Left kidney (tissue), 8 donors: ENCODE measurements around the gene IER3IP1. TPM values are rescaled to one million over a fixed set of nuclear protein-coding genes. Genes with fewer than 3 reads are reported as not detected.
A peak's percentile ranks its signal among the peaks of the same experiment; 100 is the strongest.
"Not testable (repeated sequence)": the region's sequence is repeated elsewhere in the genome, so short reads cannot be mapped to it uniquely, and the experiment has no call there.

Experiments
- DNase-seq: peaks from one replicate; pipeline ENCODE4 v3.0.0-alpha.2; 2013
- long read RNA-seq, 8 donors: transcript quantifications; one replicate each; lab custom pipeline, GENCODE V29; 2026
- polyA plus RNA-seq: library from polyadenylated mRNA; unstranded; fragments of 120-200 nt; gene quantifications from one replicate; pipeline ENCODE4 v1.2.1, GENCODE V29; 2013; ENCODE audit not compliant: insufficient read length

Gene IER3IP1, protein sequence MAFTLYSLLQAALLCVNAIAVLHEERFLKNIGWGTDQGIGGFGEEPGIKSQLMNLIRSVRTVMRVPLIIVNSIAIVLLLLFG
- polyA plus RNA-seq = 36.3 TPM
- long read RNA-seq, donor 1, transcript IER3IP1-201 (3 exons, 3,689 nt) = major isoform, 101 of 115 reads
- long read RNA-seq, donor 1, partial matches to known transcripts = 13 of 115 reads
- long read RNA-seq, donor 1, other reads (novel, unspliced or antisense) = 0 of 115 reads
- long read RNA-seq, donor 2, transcript IER3IP1-201 (3 exons, 3,689 nt) = major isoform, 76 of 89 reads
- long read RNA-seq, donor 2, partial matches to known transcripts = 13 of 89 reads
- long read RNA-seq, donor 2, other reads (novel, unspliced or antisense) = 0 of 89 reads
- long read RNA-seq, donor 3, transcript IER3IP1-201 (3 exons, 3,689 nt) = major isoform, 80 of 105 reads
- long read RNA-seq, donor 3, partial matches to known transcripts = 25 of 105 reads
- long read RNA-seq, donor 3, other reads (novel, unspliced or antisense) = 0 of 105 reads
- long read RNA-seq, donor 4, transcript IER3IP1-201 (3 exons, 3,689 nt) = major isoform, 10 of 11 reads
- long read RNA-seq, donor 4, partial matches to known transcripts = 0 of 11 reads
- long read RNA-seq, donor 4, other reads (novel, unspliced or antisense) = 0 of 11 reads
- long read RNA-seq, donor 5, transcript IER3IP1-201 (3 exons, 3,689 nt) = major isoform, 167 of 200 reads
- long read RNA-seq, donor 5, partial matches to known transcripts = 31 of 200 reads
- long read RNA-seq, donor 5, other reads (novel, unspliced or antisense) = 0 of 200 reads
- long read RNA-seq, donor 6, transcript IER3IP1-201 (3 exons, 3,689 nt) = major isoform, 88 of 89 reads
- long read RNA-seq, donor 6, partial matches to known transcripts = 0 of 89 reads
- long read RNA-seq, donor 6, other reads (novel, unspliced or antisense) = 0 of 89 reads
- long read RNA-seq, donor 7, transcript IER3IP1-201 (3 exons, 3,689 nt) = major isoform, 122 of 149 reads
- long read RNA-seq, donor 7, partial matches to known transcripts = 26 of 149 reads
- long read RNA-seq, donor 7, other reads (novel, unspliced or antisense) = 0 of 149 reads
- long read RNA-seq, donor 8, transcript IER3IP1-201 (3 exons, 3,689 nt) = major isoform, 42 of 52 reads
- long read RNA-seq, donor 8, partial matches to known transcripts = 10 of 52 reads
- long read RNA-seq, donor 8, other reads (novel, unspliced or antisense) = 0 of 52 reads

DNA sequence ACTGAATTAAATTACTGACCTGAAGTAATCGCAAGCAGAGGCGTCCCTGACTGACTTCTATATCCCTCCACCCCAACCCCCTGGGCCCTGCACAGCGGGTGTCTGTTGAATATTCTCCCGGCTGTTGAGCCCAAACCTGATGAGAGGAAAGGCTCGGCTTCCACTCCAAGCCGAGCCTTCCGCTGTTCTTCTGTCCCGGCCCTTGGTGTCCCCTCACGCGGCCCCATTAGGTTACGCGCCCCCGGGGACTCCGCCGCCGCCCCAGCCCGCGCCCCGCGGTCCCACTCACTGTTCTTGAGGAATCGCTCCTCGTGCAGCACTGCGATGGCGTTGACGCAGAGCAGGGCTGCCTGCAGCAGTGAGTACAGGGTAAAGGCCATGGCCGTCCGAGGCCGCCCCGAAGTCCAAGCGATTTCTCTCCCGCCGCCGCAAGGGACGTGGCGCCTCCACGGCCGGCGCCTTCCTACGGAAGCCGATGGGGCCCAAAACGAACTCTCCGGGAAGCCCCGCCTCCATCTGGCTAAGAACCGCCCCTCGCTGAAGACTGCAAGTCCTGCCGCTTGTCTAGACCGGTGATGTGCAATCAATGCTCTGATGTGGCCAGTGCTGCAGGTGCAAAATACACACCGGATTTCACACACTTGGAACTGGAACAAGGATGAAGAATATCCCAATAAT, at the start of gene IER3IP1:
Gene IER3IP1, minus strand, starts transcription at position 467 of the 678 bp plus-strand sequence. Its CDS starts 87 bp downstream, at position 380.
- peak; percentile 89 for DNase-seq

DNA sequence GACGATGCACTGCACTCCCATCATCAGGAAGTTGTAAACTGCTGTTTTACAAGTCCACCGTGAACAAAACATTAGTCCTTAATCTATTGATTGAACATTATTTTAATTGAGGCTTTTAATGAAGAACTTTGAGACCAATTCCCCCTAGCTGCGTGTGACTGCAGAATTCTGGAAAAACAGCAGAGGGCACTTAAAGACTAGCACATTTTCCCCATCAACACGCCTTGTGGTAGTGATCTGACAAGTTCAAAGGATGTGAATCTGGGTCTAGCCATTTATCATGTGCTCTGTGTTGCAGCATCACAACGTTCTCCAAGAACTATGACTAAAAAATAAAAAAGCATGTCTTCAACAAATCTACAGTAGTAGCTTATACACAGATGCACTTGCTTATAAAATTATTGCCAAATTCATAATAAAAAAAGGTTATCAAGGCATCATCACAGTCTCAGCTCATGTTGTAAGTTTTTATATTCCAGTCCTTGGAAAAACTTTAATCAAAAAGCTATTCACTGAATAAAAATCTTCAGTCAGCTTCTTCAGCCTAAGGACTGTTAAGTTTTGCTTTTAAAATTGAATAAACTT, 39.5 kb upstream of the IER3IP1 start:
- DNase-seq = peak; percentile 39

DNA sequence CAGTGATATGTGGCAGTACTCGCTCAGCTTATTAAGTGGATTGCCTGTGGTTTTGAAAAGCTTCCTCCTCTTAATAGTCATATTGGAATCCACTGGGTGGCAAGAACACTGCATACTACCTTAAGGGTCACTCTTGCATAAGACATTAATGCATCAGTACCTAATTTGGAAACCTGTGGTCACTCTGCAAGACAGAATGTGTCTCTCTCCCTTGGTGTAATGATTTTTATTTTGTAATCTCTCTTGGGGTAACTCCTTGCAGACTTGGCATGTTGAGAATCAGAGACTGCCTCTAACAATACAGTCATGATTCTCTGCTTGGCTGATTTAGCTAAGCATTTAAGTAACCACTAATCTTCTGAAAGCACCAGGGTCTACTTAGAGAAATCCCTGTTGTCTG, 33.0 kb upstream of the IER3IP1 start:
- DNase-seq = no peak

DNA sequence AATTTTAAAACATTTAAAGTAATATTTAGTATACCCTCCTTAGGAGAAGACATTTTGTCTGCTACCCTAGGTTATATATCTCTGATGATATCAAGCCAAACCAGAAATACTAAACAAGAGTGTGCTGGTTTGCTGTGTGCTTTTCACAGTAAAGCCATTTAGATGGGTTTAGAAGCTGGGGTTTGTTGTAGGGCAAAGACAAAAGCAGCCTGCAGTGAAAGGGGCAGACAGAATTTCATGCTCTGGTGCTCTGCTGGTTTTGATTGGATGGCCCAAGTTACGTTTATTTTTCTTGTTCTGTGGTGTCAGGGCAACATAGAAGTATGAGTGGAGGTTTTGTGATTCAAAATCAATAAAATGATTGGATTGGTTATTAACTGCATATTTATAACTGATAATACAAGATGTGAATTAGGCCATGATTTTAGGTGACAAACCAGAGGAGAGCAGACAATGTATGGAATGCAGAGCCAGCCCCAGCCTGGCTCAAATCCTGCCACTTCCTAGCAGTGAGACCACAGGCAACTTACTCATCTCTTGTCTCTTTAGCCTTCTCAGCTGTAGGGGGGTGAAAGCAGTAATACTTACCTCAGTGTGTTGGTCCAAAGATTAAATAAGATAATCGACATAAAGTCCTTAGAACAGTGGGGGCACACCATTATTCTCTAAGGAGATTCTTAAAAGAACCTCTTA, 30.9 kb upstream of the IER3IP1 start:
- DNase-seq = no peak

DNA sequence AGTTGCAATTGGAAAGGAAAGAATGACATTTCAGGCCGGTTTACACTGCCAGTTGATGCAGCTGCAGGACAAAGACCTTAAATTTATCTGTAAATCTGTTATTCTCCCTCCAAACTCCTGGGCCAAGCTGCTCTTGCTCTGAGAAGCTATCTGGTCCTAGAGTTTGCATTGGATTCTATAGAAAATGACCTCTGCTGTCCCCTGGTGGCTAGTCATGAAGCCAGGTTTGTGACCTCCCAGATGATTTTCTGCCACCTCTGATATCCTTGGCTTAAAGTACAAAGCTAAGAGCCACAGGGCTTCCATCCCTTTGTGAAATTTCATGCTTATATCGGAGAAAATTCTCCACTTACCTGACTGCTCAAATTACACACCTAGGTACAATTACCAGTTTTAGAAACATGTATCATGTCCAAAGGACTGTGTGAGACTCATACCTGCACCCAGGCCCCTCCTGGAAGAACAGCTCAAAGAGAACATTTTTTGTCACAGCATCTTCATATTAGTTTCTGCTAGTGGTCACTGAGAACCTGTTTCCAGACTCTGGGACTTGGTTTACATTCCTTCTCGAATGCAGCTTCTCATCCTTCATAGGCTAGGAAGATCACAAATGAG, 28.9 kb upstream of the IER3IP1 start:
- peak; percentile 20 for DNase-seq

DNA sequence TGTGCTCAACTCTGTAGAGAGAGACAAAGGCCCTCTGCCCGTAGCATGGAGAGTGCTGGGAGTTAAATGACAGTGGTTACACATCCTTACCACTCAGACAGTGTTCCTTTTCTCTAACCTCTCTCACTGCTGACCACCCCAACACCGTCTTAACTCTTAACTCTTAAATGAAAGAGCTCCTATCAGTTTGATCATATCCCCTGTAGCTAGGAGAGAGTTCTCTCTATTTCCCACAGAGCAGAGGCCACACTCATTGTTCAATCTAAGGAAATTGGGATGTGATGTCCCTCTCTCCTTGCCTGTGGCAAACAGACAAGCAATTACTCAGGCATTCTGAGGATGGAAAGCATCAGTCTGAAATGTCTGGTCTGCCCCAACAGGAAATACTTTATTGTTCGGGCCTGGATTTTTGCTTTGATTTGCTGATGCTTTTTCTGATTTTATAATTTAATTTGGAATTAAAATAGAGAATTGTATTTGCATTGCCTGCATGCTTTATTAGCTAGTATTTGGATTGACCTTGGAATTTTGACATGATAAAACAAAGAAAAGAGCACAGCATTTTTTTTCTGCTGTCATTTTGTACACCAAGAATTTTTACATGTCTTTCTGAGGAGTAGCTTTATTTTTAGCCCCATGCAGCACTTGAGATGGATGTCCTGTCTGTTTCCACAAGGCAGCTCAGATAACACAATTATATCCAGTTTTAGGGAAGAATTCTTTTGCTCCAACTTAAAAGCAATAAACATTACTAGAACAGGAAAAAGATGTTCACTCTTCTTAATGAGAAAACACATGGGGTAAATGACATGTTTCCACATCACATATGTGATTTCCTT, 27.7 kb upstream of the IER3IP1 start:
- no peak for DNase-seq

DNA sequence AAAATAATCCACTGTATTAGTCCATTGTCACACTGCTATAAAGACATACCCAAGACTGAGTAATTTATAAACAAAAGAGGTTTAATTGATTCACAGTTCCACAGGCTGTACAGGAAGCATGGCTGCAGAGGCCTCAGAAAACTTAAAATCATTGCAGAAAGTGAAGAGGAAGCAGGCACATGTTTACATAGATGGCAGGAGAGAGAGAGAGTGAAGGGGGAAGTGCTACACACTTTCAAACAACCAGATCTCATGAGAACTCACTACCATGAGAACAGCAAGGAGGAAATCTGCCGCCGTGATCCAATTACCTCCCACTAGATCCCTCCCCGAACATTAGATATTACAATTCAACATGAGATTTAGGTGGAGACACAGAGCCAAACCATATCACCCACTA, 19.8 kb upstream of the IER3IP1 start:
- DNase-seq = not testable (repeated sequence)

DNA sequence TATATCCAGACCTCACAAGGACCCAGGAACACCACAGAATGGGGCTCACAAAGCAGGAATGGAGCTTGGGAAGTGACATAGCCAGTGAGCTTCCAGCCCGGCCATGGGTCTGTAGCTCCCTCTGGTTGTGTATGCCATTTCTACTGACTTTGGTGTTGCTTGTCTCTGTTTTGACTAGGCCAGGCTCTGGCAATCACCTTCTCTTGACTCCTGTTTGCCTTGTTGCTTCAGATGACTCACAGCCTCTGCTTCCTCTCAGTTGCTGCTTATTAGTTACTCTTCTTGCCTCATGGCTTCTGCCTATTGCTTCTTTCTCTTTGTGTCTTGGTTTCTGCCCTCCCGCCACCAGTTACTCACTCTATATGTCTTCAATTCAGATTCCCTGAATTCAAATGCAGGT, 15.8 kb upstream of the IER3IP1 start:
- no peak for DNase-seq

DNA sequence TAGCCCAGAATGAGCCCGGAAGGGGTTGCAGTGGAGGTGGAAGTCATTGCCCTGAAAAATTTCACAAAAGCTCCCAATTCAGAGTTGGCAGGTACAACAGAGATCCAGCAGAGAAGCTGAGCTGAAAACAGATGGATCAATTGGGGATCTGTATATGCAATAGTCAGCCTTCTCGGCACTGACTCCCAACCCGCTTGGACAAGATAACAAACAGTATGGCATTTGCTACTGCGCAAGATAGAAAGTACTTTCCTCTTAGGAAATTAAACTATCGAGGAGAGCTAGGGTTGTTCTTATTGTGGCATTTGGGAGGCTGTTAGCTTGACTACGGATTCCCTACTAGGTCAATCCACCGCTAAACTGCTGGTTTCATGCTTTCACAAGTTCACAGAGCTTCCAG, 11.6 kb upstream of the IER3IP1 start:
- no peak for DNase-seq

DNA sequence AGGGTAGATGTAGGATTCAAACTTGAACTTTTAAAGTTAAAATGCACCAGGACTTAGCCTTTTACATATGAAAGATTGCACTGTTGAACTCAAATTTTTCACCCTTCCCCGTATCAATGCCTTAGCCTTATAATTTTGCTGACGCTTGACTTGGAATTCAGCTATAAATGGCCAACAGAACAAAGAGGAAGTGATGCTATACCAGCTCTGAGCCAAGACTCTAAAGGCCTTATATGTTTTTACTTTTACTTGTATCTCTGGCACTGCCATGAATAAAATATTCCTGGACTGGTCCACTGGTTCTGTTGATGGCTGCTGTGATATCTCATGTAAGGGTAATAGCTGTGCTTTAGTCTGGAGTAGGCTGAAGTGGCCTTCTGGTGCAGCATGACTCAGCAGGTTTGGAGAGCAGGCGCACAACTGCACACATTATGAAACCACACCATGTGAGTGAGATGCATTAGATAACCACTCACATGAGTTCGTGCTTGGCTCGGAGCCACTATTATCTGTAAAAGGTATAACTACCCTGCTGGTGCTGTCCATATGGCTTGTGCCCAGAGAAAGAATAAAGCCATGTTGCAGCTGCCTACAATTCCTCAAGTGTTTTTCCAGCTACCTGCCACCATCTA, 8.4 kb upstream of the IER3IP1 start:
- DNase-seq = no peak

DNA sequence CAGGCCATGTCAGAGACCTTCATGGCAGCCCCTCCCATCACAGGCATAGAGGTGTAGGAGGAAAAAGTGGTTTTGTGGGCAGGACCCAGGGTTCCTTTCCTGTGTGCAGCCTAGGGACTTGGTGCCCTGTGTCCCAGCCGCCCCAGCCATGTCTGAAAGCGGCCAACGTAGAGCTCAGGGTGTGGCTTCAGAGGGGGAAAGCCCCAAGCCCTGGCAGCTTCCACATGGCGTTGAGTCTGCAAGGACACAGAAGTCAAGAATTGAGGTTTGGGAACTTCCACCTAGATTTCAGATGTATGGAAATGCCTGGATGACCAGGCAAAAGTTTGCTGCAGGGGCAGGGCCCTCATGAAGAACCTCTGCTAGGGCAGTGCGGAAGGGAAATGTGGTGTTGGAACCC, 6.0 kb upstream of the IER3IP1 start:
- not testable (repeated sequence) for DNase-seq

DNA sequence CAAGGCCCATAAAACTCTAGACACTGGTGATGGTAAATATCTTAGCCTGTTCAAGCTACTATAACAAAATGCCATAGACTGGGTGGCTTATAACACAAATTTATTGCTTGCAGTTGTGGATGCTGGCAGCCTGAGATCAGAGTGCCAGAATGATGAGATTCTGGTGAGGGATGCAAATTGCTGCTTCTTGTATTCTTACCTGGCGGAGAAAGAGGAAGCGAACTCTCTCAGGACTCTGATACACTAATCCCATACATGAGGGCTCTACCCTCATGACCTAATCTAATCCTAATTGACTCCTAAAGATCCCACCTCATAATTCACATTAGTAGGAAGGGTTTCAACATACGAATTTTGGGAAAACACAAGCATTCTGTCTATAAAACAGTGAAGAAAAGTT, 4.6 kb upstream of the IER3IP1 start:
- DNase-seq = no peak

DNA sequence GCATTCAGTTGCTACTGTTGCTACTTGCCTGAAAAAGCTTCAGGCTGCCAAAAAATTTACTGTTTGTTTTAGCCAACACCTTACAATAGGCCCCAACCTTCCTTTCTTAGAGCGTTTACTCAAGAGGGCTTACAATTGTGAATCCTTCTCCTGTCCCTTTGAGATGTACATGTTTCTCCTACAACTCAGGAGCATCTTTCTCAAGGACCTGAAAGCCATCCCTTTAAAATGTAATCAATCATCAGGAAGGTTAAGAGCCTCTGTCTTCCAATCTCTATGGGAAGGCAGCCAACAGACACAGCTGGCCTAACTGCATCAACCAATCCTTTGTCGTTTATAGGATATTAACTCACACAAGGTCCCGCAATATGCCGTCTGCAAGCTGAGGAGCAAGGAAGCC, 3.4 kb upstream of the IER3IP1 start:
- DNase-seq = no peak

DNA sequence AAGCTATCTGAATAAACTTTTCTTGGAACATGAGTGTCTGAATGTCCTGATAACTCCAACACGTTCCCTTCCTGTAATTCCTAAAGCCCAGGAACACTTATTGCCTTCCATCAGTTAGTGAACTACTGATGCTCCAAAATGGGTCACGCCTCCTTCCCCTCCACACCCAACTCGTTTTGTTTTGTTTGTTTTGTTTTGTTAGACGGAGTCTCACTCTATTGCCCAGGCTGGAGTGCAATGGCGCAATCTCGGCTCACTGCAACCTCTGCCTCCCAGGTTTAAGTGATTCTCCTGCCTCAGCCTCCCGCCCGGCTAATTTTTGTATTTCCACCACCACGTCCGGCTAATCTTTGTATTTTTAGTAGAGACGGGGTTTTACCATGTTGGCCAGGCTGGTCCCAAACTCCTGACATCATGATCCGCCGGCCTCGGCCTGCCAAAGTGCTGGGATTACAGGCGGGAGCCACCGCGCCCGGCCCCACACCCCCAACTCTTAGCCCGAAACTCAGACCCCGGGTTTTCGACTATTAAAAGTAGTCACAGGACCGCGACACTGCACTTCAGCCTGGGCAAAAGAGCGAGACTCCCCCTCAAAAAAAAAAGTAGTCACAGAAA, 774 bp downstream of the IER3IP1 start:
- DNase-seq = no peak

DNA sequence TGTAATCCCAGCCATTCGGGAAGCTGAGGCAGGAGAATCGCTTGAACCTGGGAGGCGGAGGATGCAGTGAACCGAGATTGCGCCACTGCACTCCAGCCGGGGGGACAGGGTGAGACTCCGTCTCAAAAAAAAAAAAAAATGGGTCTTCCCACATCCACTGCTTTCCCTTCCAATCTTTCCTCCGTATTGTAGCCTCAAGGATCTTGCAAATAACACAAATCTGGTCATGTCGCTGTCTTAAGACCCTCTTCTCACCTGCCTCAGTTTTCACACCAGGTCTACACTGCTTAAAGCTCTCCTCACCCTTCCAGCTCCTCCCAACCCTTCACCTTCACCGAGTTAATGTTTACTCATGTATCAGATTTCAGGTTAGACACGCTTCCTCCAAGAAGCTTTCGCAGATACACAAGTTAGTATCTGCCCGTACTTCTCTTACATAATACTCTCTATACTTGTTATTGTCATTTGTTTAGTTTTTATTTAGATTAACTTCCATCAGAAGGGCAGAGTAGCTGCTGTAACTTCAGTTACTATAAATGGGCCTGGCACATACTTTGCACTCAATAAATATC, 1.5 kb downstream of the IER3IP1 start:
- DNase-seq = peak; percentile 35

DNA sequence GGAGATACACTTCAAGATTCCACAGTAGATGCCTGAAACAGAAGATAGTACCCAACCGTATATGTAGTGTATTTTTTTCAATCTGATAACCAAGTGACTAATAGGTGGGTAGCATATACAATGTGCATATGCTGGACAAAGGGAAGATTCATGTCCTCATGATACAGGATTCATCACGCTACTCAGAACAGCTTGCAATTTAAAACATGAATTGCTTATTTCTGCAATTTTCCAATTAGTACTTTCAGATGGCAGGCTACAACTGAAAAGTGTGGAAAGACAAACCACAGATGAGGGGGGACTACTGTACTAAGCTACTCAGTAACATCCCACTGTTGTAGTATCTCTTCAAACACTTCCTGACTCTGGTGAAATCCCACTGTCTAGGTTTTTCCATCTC, 3.7 kb downstream of the IER3IP1 start:
- DNase-seq = no peak

DNA sequence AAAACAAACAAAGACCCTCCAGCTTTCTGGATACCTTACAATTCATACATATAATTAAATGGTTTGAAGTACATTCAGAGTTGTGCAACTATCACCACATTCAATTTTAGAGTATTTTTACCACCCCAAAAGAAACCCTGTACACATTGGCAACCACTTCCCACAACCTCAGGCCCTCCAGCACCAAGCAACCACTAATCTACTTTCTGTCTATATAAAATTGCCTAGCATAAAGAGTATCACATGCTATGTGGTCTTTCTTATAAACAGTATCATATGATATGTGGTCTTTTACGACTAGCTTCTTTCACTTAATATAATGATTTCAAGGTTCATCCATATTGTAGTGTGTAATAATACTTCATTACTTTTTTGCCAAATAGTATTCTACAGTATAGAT, 7.3 kb downstream of the IER3IP1 start:
- no peak for DNase-seq

DNA sequence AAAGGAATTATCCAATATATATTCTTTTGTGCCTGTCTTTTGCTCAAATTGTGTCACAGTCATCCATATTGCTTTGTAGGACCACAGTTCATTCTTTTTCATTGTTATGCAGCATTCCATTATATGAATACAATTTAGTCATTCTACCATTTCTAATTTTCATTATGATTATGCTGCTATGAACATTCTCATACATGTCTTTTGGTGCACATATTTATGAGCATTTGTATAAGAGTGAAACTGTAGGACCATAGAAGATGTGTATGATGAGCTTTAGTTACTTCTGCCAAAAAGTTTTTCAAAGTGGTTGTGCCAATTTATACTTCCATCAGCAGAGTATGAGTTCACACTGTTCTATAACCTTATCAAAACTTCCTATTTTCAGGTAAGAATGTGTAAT, 7.7 kb downstream of the IER3IP1 start:
- no peak for DNase-seq
